SHP77 treated with DMSO at 0.1 percent for 48 hours (cell line): ENCODE measurements around the gene ARMH1.
"Not testable (repeated sequence)": the region's sequence is repeated elsewhere in the genome, so short reads cannot be mapped to it uniquely, and the experiment has no call there.

Source experiments
- DNase-seq: peaks from one replicate; lab custom pipeline; 2025; lab: John Stamatoyannopoulos, UW

Gene ARMH1

GRCh38 chr1:44723064-44723463 lies 48.5 kb downstream of the ARMH1 start:
- DNase-seq, result no peak

- DNase-seq, result no peak
These were observed 49.2 kb downstream of the ARMH1 start for GRCh38 chr1:44723496-44724295.

- DNase-seq, result no peak
These were observed 49.9 kb downstream of the ARMH1 start for GRCh38 chr1:44724296-44724954.

- no peak for DNase-seq
These were observed 50.6 kb downstream of the ARMH1 start for GRCh38 chr1:44724955-44725698.

- DNase-seq, result peak; percentile 99
These were observed 56.4 kb downstream of the ARMH1 start, which contains the start of gene RNU5D-1 for GRCh38 chr1:44730741-44731512. TSS of gene RNU5D-1 (minus strand) at chr1:44731170.

GRCh38 chr1:44733365-44733764 lies 58.9 kb downstream of the ARMH1 start:
- no peak for DNase-seq

- DNase-seq, result no peak
These were observed 59.3 kb downstream of the ARMH1 start for GRCh38 chr1:44733784-44734183.

GRCh38 chr1:44735992-44736391 lies 61.5 kb downstream of the ARMH1 start:
- DNase-seq, result no peak

GRCh38 chr1:44738953-44739306 lies 64.4 kb downstream of the ARMH1 start:
- not testable (repeated sequence) for DNase-seq

GRCh38 chr1:44739307-44740178 lies 65.0 kb downstream of the ARMH1 start, which contains the start of gene KIF2C:
TSS of gene KIF2C (plus strand) at chr1:44739837. CDS start at chr1:44739933, 96 bp downstream.
- DNase-seq, result peak; percentile 94

GRCh38 chr1:44740179-44740617 lies 65.7 kb downstream of the ARMH1 start:
- no peak for DNase-seq

- no peak for DNase-seq
These were observed 68.7 kb downstream of the ARMH1 start for GRCh38 chr1:44743211-44743610.

- DNase-seq, result no peak
These were observed 73.4 kb downstream of the ARMH1 start for GRCh38 chr1:44747878-44748277.

- DNase-seq, result no peak
These were observed 82.9 kb downstream of the ARMH1 start for GRCh38 chr1:44757420-44757819.

GRCh38 chr1:44759077-44759476 lies 84.6 kb downstream of the ARMH1 start:
- no peak for DNase-seq

GRCh38 chr1:44760876-44761275 lies 86.4 kb downstream of the ARMH1 start:
- no peak for DNase-seq

GRCh38 chr1:44766421-44766820 lies 91.9 kb downstream of the ARMH1 start:
- not testable (repeated sequence) for DNase-seq
